MM.1S (cell line): Measurements from ENCODE around the gene LOXL4.

Source experiments
- CTCF ChIP-seq: fragments of 300-600 bp; sonication (generic); IDR thresholded peaks from 2 replicates; pipeline ENCODE4 v1.5.1; 2016; ENCODE audit warnings: antibody characterized with exemption, low read length, mixed read lengths
- EZH2 ChIP-seq: fragments of 300-600 bp; sonication (generic); optimal IDR thresholded peaks from 2 replicates; pipeline ENCODE3; 2017; ENCODE audit warnings: low read depth, mild to moderate bottlenecking, antibody characterized with exemption, low read length, mixed read lengths
- EZH2phosphoT487 ChIP-seq: fragments of 300-600 bp; sonication (generic); IDR thresholded peaks from 2 replicates; pipeline ENCODE4 v1.6.1; 2018; ENCODE audit warnings: antibody characterized with exemption, low read length

GRCh38 chr10:98276311-98276710, 8.3 kb upstream of the LOXL4 start:
- TF ChIP-seq CTCF (no peak), EZH2phosphoT487 (no peak), EZH2 (no peak)
